LNCAP (cell line): ENCODE data around the gene PLCD4.

Experiments
- CTCF ChIP-seq: fragments of 450-650 bp; IDR thresholded peaks from 2 replicates; pipeline ENCODE4 v1.5.1; 2017; ENCODE audit warnings: mild to moderate bottlenecking

The PLCD4 gene

GRCh38 chr2:218643751-218644310 lies 36.1 kb downstream of the PLCD4 start:
- TF ChIP-seq CTCF, result no peak

GRCh38 chr2:218644721-218645120 lies 37.0 kb downstream of the PLCD4 start:
- no peak for TF ChIP-seq CTCF

- TF ChIP-seq CTCF, result no peak
These were observed 37.4 kb downstream of the PLCD4 start for GRCh38 chr2:218645126-218645525.

GRCh38 chr2:218648088-218648786 lies 40.5 kb downstream of the PLCD4 start:
- TF ChIP-seq CTCF, result peak; percentile 86

- TF ChIP-seq CTCF, result peak; percentile 33; the same call in 1 of the 2 replicates
These were observed 41.0 kb downstream of the PLCD4 start for GRCh38 chr2:218648787-218649100.

GRCh38 chr2:218655751-218656150 lies 48.1 kb downstream of the PLCD4 start:
- TF ChIP-seq CTCF, result no peak

- peak; percentile 50 for TF ChIP-seq CTCF
These were observed 51.1 kb downstream of the PLCD4 start for GRCh38 chr2:218658671-218659257.
